Stimulated activated CD8-positive, alpha-beta memory T cell treated with anti-CD3 and anti-CD28 coated beads, Interleukin-15, amount 100 ng/mL, for 24 hours (primary cell): ENCODE data around the gene KRT71.
"Not testable (repeated sequence)": the region's sequence is repeated elsewhere in the genome, so short reads cannot be mapped to it uniquely, and the experiment has no call there.

Experiments
- DNase-seq: peaks from one replicate; pipeline ENCODE4 v3.0.0-alpha.2; 2020; ENCODE audit warnings: low read depth

The KRT71 gene

GRCh38 chr12:52521568-52522266 is 31.2 kb downstream of the KRT71 start:
- no peak for DNase-seq

DNA sequence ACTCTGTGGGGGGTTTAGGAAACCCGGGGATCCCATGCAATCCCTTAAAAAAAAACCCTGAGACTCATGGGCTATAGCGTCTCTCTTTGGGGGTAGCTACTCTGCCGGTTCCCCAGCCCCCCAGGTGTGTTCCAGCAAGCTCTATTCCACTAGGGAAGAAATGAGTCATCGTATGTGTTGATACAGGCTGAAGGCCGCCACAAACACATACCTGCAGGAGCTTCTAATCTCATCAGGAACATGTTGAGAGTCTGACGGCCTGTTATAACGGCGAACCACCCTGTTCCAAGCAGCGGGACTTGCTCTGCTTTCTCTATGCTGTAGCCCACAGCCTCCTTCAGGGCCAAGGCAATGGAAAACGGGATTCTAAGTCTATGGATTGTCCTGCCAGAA is 31.8 kb downstream of the KRT71 start:
- DNase-seq, result no peak

- DNase-seq, result no peak
Measured at GRCh38 chr12:52519826-52520662, 32.9 kb downstream of the KRT71 start, which contains the start of gene KRT5. TSS of gene KRT5 (minus strand) at chr12:52520394. CDS start at chr12:52520296, 98 bp downstream.

DNA sequence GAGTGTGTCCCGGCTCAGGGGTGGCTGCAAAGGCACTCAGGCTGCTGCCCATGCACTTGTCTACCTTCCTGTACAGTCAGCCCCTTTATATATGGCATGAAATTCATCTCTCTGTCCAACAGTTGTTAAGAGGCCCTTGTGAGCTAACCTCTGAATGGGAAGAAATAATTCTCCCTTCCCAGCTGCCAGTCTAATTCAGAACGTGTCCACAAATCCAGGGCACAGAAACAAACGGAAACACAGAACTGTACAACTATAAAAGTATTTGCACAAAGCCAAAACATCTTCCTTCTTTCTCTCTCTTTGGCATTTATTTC is 33.6 kb downstream of the KRT71 start:
- no peak for DNase-seq

DNA sequence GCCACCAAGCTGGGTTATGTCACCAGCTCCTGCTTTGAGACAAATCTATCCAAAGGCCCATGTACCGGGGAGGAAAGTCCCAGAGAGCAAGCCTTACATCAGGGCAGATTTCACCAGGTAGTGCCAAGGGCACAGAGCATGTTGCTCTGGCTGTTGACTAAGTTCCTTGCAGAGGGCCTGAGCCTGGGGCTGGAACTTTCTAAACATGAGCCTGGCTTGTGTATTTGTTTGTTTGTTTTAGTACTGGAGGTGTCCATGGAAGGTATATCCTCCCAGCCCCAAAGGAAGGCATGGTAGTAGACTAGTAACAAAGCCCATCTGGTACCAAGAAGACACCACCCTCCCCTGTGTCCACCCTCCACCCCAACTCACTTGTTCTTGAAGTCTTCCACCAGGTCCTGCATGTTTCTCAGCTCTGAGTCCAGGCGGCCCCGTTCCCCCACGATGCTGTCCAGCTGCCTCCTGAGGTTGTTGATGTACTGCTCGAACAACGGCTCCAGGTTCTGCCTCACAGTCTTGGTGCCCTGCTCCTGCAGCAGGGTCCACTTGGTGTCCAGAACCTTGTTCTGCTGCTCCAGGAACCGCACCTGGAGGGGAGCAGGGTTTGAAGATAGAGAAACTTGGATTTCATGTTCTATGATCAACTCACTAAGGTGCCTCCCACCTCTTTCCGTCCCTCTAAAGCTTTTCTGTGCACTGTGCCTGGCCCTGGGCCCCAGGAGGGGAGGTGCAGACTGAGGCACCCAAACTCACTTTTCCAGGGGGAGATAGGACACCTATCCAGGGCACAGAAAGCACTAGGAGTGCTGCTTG is 34.2 kb downstream of the KRT71 start:
- DNase-seq, result no peak

- DNase-seq, result no peak
Measured at GRCh38 chr12:52517888-52518287, 35.1 kb downstream of the KRT71 start.

DNA sequence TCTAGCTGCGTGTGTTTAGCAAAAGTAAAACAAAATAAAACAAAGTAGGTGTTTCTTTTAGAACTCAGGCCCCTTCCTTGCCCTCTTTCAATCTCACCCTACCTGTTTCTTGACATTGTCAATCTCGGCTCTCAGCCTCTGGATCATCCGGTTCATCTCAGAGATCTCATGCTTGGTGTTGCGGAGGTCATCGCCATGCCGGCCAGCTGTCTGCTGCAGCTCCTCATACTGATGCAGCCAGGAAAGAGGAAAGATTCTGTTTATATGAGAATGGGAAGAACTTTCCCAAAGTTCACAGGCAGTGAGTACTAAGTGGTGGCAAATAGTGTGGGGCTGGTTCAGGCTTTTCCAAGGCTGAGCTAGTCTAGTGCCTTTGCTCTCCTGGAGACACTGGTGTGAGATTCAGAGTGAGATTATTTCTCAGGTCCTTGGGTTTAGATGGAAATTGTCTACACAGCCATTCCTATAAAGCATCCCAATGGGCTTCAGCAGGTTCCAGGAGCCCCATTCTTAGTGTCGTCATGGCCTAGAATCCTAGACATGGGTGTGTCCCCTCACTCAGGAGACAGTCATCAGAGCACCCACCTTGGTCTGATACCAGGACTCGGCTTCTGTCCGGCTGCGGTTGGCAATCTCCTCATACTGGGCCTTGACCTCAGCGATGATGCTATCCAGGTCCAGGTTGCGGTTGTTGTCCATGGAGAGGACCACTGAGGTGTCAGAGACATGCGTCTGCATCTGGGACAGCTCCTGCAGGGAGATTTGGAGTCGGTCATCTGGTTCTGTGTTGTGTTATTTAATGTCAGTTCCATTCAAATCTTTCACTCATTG is 35.7 kb downstream of the KRT71 start:
- DNase-seq, result no peak

DNA sequence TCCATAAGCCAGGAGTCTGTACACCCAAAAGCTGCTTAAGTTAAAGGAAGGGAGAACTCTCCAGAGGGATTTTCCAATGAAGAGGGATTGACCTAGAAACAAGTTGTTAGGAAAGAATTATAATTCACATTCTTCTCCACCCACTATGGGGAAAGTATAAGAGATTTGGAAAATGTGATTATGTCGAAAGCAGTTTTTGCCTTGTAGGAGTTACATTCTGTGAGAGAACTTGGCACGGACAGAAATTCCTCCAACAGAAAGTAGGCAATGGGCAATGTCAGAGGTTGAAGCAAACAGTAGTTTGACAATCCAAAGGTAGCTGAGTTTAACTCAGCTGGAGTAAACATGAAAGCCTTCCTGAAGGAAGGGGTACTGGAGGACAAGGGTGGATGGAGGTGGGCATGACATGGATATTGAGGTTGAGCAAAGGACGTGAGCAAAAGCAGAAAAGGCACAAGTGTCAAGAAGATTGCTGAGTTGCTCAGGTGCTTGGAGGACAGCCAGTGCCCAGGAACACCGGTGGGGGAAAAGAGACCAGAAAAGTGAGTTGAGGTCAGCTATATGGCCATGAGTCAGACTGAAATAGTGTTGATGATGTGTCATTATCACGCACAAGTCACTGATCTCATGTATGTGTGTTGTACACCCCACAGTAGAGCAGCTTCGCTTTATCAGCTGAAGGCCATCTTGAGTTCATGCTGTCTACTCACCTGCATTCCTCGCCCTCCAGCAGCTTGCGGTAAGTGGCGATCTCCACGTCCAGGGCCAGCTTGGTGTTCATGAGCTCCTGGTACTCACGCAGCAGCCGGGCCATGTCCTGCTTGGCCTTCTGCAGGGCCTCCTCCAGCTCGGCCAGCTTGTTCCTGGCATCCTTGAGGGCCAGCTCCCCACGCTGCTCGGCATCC is 36.8 kb downstream of the KRT71 start:
- DNase-seq, result no peak

GRCh38 chr12:52515319-52515646 is 37.7 kb downstream of the KRT71 start:
- DNase-seq, result no peak

DNA sequence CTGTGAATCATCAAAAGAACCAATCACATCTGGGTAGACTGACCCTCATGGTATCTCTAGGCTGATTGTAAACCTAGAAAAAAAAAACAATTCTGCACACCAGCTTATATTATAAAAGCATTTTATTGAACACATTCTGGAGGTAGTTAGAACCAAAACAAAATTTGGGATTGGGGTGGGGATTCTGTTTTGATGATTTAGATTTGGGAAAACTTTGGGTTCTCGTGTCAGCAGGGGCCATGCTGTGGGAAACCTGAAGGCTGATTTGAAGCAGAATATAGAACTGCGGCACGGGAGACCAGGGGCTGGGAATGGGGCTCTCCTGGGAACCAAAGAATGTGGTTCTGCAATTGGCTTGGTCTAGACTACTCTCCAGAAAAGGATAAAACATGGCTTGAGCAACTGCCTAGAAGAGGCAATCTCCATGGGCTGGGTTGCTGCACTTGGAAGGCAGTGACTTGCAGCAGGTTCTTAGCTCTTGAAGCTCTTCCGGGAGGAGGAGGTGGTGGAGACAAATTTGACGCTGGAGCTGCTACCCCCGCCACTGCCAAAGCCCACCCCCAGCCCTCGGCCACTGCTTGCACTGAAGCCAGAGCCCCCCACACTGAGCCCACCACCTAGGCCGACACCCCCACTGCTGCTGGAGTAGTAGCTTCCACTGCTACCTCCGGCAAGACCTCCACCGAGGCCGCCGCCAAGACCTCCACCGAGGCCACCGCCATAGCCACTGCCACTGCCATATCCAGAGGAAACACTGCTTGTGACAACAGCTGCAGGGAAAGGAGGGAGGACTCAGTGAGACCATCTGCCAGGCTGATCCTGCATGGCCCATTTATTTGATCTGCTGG is 38.2 kb downstream of the KRT71 start:
- DNase-seq, result no peak

DNA sequence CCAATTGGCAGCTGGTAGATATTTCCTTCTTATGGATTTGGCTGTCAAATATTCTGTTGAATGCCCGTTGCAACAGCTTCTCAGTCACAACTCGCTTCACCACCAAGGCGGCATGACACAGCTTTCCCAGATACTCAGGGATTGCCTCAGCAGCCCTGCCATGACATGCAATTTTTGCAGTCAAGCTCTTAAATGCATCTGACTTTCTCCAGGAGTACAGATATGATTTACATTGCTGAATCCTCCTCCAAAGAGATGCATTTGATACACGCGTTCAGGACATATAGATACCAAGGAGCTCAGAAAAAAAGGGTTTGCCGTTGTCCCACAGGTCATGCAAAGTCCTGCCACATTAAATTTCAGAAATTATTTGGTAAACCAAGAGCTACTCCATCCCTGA is 39.2 kb downstream of the KRT71 start:
- DNase-seq, result no peak

DNA sequence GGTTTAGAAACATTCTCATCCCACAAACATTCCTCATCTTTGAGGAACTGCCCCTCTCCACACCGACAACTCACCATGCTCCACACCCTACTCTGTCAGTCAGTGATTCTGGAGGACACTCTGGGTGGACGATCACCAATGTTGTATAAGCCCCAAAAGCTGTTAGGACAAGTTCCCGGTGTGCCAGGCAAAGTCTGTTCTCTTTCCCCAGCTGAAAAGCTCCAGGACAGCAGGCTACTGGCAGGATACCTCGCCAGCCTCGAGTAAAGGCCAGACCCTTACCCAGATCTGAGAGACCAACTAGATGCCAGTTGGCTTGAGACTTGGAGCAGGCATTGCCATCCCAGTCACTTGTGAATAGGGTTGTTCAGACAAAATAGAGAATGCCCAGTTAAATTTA is 44.7 kb downstream of the KRT71 start:
- no peak for DNase-seq

DNA sequence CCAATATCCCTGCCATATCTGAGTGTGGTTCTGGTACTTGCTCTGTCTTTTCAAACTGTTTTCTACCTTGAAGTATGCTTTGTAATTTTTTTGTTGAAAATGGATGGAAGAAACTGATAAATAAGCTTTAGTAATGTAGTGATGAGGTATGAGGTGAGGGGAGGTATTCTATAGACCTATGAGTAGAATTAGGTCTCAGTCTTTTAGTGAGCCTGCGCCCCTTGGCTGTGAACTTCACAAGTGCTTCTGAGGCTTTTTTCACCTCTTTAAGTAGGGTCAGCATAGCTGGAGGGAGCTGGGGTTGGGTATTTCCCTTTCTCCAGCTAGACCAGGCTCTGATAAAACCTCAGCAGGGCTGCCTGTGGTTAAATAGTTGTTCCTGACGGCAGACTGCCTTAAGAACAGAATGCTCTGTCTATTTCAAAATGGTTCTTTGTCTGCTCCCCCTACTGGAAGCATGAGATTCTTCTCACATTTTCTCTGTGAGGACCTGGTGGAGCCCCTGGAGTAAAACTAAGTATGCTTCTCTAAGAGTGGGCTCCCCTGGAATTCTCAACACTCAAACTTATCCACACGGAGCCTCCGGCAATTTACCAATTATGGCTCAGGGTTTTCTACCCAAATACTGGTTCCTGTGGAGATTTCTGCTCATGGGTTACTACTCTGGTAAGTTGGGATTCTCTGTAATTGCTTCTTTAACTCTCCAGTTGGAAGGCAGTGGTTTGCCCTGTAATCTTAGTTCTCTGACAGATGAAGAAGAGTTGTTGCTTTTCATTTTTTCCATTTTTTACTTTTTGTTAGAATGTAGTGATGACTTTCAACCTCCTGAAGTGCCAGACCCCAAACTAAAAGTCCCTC is 45.9 kb downstream of the KRT71 start:
- no peak for DNase-seq

DNA sequence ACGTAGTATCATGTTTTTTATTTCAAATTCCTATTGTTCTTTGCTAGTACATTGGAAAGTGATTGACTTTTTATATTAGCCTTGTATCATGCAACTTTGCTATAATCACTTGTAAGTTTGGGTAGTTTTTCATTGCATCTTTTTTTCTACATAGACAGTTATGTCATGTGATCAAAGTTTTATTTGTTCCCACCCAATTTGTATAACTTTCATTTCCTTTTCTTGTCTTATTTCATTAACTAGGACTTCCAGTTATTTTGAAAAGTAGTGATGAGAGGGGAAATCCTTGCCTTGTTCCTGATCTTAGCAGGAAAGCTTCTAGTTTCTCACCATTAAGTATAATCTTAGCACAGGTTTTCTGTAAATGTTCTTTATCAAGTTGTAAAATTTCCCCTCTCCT is 50.1 kb downstream of the KRT71 start:
- no peak for DNase-seq

DNA sequence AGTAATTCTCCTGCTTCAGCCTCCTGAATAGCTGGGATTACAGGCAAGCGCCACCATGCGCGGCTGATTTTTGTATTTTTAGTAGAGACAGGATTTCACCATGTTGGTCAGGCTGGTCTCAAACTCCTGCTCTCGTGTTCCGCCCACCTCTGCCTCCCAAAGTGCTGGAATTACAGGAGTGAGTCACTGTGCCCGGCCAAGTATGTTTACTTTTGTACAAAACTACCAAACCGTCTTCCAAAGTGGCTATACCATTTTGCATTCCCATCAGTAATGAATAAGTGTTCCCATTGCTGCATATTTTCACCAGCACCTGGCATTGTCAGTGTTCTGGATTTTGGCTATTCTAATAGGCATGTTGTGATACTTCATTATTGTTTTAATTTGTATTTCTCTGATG is 51.5 kb downstream of the KRT71 start:
- no peak for DNase-seq

- not testable (repeated sequence) for DNase-seq
Measured at GRCh38 chr12:52500574-52500973, 52.4 kb downstream of the KRT71 start.

DNA sequence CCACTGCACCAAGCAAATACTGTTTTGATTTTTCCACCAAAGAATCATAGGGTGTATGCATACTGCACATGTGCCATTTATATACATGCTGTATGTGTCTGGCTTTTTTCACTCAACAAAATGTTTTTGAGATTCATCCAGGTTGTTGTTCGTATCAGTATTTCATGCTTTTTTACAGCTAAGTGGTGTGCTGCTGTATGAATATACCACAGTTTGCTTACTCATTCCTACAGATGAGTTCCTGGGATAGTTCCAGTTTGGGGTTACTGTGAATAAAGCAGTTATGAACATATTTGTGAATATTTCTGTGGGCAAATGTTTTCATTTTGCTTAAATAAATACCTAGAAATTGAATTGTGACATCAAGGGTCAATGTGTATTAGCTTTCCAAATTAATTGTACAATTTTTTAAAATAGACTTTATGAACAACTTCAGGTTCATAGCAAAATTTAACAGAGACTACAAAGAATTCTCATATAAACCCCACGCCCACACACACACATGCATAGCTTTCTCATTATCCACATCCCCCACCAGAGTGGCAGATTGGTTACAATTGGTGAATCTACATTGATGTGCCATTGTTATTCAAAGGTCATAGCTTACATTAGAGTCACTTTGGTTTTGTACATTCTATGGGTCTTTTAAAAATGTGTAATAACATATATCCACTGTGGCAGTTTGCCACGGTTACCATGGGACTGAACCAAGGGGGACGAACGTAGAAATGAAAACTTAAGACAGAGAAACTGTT is 53.0 kb downstream of the KRT71 start:
- no peak for DNase-seq

- DNase-seq, result no peak
Measured at GRCh38 chr12:52498946-52499345, 54.0 kb downstream of the KRT71 start.
